ENCODE data around the gene MRPL28. TPM values are rescaled to one million over a fixed set of nuclear protein-coding genes. Genes with fewer than 3 reads are reported as not detected.
"Not testable (repeated sequence)": the region's sequence is repeated elsewhere in the genome, so short reads cannot be mapped to it uniquely, and the experiment has no call there.

Gene MRPL28
- total RNA-seq, 1 donor from 2014 or later: 77.0 TPM

DNA sequence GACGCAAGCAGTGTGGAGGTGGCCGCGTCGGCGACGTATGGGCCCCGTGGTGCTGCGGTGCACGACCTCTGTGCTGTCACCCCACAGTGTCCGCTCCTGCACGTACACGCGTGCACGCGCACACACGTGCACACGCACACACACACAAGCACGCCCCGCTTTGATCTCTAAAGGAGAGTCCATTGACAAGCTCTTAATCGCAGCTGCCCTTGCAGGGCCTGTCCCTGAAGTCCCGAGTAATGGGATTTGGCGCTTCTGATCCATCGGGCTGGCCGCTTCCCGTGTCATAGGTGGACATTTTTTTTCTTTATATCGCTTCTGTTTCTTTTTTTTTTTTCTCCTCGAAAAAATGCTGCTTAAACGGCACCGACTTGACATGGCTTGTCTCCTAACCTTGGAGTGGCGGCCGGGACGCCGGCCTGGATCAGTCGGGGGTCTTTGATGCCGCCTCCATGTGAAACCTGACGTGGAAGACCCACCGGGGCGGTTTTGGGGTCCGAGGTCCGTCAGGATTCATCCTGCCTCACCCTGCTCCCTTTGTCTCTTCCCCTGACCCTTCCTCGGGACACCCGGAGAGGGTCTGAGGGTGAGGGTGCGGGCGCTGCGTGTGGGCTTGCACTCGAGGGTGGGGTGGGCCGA is 9.5 kb downstream of the MRPL28 start:
- no peak for DNase-seq (ENCODE audit: low read depth in 2 of 2)

DNA sequence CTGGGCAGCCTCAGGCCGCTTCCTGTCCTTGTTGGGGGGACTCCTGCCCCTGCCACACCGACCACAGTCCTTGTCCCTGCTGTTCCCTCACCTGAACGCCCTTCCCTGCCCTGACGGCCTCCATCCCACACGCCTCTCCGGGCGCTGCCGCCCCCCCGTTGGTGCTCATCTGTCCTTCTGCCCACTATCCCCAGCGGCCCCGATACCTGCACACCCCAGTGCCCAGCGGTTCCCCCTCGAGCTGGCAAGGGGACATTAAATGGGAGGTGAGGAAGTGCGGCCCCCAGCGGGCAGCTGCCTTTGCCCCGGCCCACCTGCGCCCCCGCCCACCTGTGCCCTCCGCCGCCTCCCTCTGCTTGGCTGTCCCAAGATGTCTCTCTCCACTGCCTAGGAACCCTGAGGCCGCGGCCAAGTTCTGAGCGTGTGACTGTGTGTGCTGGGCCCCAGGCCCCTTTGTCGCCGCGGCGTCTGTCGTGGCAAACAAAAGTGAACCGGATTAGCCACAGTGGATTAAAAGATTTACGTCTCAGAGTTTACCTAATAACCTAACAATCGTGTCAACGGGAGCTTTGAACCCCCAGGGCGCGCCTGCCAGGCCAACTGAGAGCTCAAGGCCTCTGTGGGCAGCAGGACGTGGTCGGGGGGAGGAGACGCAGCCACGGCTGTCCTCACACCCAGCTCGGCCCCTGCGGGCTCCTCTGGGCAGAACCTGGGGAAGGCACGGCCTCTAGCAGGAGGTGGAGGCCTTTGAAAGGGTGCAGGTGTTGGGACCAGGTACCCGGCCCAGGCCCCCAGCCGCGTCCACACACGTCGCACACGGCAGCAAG is 10.3 kb downstream of the MRPL28 start:
- DNase-seq (ENCODE audit: low read depth in 2 of 2): no peak

DNA sequence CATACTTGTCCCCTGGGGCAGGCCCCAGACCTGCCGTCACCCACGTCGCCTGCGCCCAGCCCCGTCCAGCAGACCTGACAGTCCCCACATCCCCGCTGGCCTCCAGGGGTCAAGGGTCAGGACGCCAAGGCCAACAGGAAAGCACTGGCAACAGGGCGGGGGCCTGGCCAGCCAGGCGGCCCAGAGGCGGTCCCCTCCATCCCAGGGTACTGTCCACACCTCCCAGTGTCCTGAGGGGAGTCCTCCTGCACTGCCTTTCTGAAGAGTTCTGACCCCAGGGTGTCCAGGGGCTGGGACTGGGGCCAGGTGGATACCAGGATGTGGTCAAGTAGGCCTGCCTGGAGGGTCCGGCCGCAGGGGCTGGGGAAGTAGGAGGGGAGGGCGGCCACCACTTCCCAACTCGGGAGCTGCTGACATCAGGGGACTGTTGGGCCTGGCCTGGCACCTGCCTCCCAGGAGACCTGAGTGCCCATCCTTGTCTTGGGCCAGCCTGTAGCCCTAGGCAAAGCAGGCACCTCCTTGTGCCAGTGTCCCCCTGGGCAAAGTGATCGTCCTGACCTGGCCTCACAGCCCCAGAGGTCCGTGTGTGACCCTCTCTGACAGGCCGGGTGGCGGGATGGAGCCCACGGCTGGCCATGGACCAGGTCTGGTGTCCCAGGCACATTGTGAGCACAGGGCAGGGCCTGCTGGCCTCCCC is 11.1 kb downstream of the MRPL28 start:
- DNase-seq (ENCODE audit: low read depth in 2 of 2): no peak

DNA sequence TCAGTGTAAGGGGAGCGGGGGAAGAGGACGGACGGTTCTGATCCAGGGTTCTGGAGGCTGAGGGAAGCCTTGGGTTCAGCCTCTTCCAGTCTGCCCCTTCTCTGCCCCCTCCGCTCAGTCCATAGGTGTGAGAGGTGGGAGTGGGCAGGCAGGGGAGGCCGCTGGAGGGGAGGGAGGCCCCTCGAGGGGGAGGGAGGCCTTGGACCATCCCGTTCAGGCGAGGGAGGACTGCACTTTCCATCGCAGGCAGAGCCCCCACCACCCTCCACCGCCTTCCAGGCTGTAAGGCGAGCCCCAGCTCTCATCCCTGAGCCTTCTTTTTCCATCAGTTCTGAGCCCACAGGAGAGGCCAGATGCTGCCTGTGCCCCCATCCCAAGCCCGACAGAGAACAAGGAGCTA is 13.6 kb downstream of the MRPL28 start:
- DNase-seq (ENCODE audit: low read depth in 2 of 2): no peak

DNA sequence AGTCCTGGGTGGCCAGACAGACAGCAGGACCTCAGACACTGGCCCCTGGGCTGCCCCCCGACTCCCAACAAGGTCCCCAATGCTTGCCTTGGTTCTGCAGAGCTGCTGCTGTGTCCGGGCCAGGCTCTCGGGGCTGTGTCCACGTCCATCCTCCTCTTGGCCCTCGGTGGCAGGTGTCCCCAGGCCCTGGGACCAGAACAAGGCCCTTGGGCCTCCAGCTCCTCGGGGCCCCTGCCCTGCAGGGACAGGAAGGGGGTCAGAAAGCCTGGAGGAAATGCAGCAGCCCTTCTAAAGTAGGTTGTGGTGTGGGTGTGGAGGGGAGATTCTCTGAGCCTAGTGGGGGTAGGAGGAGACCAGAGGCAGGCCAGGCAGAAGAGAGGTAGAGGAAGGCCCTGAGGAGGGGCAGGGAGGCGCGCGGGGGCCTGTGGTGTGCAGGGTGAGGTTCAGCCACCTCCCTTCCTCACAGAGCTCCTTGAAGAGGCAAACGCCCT is 15.3 kb downstream of the MRPL28 start:
- no peak for DNase-seq (ENCODE audit: low read depth in 2 of 2)

DNA sequence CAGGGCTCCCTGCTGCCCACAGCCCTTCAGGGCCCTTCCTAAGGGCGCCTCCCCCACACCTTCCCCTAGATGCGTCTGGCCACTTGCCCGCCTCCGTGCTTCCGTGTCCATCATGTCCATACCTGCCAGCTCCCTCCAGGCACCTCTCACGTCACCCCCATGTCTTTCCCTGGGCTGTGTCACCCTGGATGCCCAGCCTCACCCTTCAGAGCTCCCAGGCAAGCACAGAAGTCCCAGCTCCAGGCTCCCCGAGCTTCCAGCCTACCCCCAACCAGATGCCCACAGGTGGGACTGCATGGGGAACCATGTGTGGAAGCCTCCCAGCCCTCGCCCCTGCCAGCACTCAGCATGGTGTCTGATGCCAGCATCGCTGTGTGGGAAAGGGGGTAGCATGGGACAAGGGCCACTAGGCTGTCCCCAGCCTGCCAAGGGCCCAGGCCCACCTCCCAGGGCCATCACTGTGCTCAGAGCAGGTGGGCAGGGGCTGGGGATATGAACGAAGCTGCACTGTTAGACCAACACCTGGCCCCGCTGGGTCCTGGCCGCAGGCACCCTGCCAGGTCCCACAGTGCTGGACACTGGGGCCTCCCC is 16.0 kb downstream of the MRPL28 start:
- DNase-seq (ENCODE audit: low read depth in 2 of 2): no peak

DNA sequence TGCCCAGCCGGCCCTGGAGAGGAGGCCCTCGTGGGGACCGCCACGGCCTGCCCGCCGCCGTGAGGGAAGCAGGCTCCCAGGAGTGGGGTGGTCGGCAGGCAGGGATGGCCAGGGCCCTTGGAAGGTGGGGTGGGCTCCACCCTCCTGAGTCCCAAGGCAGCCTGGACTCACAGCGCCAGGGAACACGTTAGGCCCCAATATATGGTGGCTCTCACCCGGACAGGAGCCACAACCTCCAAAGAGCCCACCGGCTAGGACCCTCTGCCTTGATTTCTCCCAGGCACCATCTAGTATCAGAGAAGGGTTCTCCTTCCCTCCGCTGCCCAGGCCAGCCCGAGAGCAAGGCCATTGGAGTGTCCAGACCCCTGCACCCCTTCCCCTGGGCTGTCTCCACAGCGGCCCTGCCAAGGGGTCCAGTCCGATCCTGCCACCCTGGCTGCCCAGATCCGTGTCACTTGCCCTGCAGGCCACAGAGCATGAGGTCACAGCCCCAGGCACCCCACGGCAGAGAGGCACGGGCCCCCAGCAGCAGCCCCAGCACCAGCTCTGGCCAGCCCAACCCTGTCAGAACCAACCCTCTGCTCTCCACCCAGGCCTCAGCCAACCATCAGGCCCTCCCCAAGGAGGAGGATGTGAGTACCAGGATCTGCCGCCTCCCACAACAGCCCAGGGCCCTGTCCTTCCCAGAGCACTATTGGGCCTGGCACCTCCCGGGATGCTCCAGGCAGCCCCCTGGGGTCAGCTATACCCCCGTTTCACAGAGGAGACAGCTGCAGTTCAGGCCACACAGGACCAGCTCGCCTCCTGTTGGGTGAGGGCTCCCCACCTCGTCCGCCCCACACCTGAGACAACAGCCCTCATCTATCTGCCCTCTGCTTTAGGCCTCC is 16.7 kb downstream of the MRPL28 start:
- no peak for DNase-seq (ENCODE audit: low read depth in 2 of 2)

DNA sequence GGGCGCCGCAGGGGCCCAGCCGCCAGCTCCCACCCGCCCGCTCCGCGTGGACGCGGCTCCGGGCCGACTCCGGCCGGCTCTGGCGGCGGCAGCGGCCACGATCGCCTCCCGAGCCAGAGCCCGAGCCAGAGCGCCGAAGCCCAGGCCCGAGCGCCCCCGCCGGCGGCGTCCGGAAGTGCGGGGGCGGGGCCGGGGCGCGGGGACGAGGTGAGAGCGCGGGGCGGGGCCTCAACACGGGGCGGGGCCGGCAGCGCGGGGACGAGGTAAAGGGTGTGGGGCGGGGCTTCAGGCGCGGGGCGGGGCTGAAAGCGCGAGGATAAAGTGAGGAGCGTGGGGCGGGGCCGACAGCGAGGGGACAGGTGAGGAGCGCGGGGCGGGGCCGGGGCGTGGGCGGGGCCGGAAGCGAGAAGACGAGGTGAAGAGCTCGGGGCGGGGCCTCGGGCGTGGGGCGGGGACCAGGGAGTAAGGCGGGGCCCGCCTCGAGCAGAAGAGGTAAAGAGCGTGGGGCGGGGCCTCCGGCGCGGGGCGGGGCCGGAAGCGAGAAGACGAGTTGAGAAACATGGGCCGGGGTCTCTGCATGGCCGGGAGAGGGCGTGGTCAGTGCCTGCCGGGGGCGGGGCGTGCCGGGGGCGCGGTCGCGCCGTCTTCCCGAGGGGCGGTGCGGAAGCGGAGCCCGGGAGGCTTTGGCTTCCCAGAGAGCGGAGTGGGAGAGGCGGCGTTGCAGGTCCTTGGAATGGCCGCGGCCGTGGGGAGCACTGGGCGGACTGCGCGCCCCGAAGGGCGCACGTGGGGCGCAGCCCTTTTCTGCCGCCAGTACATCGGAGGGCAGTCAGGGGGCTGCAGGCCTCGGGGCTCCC is 17.6 kb downstream of the MRPL28 start, which contains the start of gene AXIN1:
TSS of gene AXIN1 (minus strand) at position 177 of the 857 bp plus-strand sequence. CDS start 5,698 bp downstream, outside the sequence.
- DNase-seq (ENCODE audit: low read depth in 2 of 2): peak; percentile 71 to 92

DNA sequence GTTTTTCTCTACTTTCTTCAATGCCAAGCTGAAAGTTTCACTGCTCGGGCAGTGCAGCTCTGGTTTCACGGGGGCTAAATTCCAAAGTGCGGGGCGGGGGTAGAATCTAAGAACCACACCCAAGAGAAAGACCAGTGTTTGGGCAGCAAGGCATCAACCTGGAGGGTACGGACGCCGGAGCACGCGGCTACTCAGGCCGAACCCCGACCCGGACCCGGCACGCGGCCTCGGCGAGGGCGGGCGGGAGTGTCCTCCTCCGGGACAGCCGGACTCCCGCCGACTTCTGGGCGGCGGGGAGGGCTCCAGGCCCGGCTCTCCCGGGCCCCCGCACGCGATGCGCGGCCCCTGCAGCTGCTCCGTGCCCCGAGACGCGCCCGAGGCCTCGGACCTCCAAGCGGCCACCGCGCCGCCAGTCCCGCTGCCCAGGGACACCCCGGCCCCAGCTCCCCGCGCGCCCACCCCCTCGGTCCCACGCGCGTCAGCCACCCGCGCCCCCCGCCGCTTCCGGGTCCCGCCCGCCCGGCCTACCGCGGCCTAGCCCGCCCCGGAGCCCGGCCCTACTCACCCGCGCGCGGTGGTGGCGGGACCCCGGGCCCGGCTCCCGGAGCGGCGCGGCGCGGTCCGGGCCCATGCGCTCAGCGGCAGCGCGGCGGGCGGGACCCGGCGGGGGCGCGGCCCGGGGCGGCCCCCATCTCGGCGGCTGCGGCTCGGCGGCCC is 18.4 kb downstream of the MRPL28 start:
- peak in 1 of 2 donors; percentile 30 for DNase-seq (ENCODE audit: low read depth in 2 of 2)

DNA sequence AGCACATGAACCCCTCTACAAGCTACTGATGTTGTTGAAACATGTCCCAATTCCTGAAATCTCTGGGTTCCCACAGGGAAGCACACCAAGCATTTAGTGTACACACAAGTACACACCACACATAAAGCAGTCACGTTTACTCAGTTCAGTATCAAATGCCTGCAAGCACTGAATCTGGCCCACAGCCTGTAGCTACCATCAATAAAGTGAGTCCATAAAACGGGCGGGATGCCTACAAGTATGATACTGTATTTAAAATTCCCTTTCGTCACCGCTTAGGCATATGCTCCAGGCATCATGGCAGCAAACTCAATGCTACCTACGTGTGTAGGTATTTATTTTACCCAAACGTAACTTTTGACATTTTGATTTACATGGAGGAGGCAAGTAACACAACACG is 20.1 kb downstream of the MRPL28 start:
- no peak for DNase-seq (ENCODE audit: low read depth in 2 of 2)

DNA sequence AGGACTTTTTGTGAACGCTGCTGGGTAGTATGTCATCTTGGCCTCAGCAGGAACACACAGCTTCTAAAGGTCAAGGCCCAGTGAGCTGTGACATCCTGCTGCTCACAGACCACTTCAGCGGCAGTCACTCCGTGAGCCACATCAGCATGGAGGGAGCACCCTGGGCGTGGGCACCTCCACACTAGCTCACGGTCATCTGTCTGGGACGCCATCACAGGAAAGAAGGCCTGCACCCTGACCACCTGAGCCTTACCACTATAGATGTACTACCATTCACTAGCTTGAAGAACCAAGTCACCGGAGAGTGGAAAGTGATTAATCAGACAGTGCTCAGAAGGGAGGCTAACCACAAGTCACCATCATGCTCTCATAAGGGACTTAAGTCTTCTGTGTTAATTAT is 21.1 kb downstream of the MRPL28 start:
- DNase-seq (ENCODE audit: low read depth in 2 of 2): no peak

DNA sequence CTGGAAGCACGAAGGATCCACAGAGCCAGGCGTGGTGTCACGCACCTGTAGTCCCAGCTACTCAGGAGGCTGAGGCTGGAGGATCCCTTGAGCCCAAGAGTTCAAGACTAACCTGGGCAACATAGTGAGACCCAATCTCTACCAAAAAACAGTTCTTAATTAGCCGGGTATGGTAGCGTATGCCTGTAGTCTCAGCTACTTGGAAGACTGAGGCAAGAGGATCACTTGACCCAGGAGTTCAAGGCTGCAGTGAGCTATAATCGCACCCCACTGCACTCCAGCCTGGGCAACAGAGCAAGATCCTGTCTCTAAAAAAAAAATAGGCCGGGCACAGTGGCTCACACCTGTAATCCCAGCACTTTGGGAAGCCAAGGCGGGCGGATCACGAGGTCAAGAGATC is 21.8 kb downstream of the MRPL28 start:
- not testable (repeated sequence) for DNase-seq (ENCODE audit: low read depth in 2 of 2)

DNA sequence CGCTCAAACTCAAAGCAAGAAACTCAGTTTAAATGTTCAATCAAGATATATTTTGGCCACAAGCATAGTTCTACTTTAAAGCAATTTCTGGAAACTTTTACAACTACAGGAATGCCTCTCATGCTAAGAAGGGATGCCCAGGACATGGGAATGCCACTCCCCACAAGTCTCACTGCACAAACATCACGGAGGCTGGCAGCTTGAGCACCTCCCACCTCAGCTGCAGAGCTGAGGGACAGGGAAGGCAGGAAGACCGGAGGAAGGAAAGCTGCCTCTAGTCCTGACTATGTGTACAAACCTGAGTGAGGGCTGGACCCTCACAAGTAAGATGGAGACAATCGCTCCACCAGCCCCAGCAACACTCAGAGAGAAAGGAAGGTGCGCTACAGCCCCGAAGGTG is 23.1 kb downstream of the MRPL28 start:
- DNase-seq (ENCODE audit: low read depth in 2 of 2): no peak

DNA sequence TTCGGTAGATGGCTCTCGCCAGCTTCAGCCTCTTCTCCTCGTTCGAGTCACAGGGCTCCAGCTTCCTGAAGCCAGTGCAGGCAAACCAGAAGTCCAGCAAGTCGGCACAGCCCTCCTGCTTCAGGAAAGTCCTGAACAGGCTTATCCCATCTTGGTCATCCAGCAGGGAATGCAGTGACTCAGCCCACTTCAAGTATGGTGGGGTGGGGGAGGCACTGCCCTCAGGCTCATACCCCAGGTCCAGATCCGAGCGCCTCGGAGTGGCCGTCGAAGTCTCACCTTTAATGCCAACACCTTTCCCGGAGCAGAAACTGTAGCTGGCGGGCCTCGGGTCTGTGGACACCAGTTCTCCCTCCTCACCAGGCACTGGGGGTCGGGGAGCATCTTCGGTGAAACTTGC is 23.8 kb downstream of the MRPL28 start:
- no peak for DNase-seq (ENCODE audit: low read depth in 2 of 2)

DNA sequence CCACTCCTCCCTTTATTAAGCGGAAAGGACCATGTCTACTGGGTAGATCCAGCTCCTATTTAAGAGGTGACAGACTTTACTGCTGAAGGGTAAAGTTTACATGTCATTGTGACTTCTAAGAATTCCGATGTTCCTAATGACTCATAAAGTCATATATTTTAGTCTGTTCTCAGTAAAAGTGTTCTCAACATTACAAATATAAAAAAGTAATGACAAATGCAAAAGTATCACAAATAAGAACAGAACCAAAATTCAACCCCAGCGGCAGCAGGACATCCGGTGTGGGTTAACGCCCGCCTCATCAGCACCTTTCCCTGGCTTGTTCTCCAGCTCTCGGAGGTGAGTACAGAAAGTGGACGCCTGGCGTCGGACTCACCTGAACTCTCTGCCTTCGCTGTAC is 24.6 kb downstream of the MRPL28 start:
- no peak for DNase-seq (ENCODE audit: low read depth in 2 of 2)

DNA sequence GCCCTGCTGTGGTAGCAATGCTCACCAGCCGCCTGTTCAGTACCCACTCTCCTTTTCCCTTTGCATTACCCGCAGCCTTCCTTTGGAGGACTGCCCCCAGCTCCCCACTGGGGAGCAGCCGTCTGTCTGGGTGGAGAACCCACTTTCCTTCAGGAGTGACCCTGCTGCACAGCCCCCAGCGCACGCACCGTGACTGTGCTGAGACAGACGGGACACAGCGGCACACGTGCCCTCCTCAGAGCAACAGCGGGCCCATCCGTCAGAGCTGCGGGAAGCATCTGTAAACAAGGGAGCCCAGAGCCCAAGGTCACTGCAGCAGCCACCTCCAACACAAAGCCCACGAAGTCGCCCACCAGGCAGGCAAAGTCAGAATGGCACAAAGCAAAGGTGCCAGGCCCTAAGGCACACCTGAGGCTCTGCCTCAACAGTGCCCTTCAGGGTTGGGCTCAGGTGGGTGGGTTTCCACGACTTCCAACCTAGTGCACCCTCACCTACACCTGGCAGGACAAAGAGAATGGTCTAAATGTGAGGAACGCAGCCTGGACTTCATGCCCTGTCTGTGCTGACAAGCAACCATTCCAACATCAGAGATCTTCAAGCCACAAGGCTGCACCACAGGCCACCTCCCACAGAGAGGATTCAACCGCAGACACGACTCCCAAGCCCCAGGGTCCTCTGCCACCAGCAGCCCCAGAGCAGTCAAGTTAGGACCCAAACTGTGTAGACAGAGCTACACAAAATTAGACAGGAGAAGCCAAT is 27.7 kb downstream of the MRPL28 start:
- no peak for DNase-seq (ENCODE audit: low read depth in 2 of 2)

DNA sequence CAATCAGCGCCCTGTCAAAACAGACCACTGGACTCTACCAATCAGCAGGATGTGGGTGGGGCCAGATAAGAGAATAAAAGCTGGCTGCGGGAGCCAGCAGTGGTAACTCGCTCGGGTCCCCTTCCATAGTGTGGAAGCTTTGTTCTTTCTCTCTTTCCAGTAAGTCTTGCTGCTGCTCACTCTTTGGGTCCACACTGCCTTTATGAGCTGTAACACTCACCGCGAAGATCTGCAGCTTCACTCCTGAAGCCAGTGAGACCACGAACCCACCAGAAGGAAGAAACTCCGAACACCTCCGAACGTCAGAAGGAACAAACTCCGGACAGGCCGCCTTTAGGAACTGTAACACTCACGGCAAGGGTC is 28.4 kb downstream of the MRPL28 start:
- not testable (repeated sequence) for DNase-seq (ENCODE audit: low read depth in 2 of 2)
